Dedifferentiated amniotic fluid mesenchymal stem cell (primary cell): ENCODE results near the gene AMOTL1.

Experiments used
- DNase-seq: peaks from one replicate; pipeline ENCODE4 v3.0.0-alpha.2; 2016; ENCODE audit errors: extremely low spot score

Gene AMOTL1

GRCh38 chr11:94767701-94768601 is at the start of gene AMOTL1:
Gene AMOTL1, plus strand, starts transcription at chr11:94768356. Its CDS starts 156 bp downstream, at chr11:94768512.
- DNase-seq = peak; percentile 78

GRCh38 chr11:94719876-94720275 is 48.3 kb upstream of the AMOTL1 start:
- no peak for DNase-seq

GRCh38 chr11:94721565-94722292 is 46.4 kb upstream of the AMOTL1 start:
- DNase-seq = no peak

DNA sequence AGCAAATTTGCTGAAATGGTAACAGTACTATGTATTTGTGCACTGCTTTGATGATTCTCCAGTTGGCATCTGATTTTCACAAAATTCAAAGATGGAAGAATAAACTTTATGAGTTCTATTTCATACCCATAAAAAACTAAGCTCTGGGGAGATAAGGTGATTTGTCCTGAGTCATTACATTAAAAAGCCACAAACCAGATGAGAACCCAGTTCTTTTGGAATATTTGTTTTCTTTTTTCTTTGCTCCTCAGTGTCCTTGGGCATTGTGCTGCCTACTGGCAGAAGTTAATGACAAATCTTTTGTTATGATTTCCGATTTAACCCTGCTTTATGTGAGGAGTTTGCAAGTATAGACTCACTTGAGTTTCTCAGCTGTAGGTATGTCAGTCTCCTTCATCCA is 45.4 kb upstream of the AMOTL1 start:
- no peak for DNase-seq

DNA sequence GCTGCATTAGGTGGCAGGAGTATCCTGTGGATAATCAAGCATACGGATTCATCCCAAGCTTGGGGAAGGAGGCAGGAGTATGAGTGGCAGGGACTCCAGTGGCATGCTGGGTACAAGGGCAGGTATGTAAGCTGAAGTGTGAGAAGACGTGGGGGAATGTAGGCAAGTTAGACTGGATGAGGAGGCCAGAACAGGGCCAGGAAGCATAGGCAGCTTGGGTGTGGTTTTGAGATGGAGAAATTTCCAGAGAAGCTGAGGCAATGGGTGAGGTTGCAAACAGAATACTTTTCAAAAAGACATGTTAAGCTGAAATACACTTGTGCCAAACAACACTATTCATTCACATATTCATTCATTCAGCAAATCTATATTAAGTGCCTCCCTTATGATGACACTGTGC is 43.1 kb upstream of the AMOTL1 start:
- DNase-seq = no peak

GRCh38 chr11:94727819-94728218 is 40.3 kb upstream of the AMOTL1 start:
- DNase-seq = no peak

DNA sequence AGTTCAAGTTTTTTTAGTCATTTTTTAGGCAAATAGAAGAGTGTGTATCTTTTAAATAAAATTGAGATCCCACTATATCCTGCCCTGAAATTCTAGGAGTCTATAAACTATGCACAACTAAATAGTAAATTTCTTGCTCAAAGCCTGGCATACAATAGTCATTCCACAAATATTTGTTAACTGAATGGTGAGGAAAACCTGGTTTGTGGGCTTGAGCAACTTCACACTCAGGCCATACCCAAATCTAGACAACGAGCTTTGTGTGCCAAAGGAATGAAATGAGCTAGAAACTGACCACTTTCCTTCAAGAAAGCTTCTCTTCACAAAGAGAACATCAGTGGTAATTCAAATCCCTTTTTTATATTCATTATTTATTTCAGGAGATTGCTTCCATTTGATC is 39.6 kb upstream of the AMOTL1 start:
- no peak for DNase-seq

DNA sequence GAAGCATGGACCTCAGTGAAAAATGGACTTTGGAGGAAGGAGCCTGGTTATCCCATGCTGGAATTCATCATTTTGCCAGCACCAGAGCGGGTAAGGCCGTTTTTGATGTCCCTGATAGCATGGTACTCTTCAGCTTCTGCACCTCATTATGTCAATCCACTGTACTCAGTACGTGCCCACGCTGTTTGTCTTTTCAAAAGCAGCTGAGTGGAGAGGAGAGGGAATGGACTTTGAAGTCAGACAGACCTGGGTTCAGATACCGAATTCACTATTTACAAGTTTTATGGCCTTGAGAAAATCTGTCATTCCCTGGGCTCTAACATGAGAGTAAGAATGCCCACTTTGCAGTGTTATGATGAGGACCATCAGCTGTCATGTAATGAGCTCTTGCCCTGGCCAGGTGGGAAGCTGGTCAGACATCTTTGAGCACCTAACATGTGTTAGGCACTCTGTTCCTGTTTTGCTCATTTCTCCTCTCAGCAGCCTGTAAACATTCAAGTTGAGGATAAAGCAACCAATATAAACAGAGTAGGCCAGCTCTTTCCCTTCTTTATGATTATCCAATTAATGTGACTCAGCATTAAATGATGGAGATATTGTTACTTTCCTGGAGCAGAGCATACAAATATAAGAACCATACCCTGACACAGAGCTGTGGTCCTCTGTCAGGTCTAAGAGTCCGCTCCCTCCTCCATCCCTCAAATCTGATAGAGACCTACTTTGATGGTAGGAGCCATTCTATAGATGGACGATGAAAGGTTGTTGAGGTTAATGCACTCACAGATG is 39.0 kb upstream of the AMOTL1 start:
- DNase-seq = no peak

GRCh38 chr11:94730153-94730552 is 38.0 kb upstream of the AMOTL1 start:
- DNase-seq = no peak

DNA sequence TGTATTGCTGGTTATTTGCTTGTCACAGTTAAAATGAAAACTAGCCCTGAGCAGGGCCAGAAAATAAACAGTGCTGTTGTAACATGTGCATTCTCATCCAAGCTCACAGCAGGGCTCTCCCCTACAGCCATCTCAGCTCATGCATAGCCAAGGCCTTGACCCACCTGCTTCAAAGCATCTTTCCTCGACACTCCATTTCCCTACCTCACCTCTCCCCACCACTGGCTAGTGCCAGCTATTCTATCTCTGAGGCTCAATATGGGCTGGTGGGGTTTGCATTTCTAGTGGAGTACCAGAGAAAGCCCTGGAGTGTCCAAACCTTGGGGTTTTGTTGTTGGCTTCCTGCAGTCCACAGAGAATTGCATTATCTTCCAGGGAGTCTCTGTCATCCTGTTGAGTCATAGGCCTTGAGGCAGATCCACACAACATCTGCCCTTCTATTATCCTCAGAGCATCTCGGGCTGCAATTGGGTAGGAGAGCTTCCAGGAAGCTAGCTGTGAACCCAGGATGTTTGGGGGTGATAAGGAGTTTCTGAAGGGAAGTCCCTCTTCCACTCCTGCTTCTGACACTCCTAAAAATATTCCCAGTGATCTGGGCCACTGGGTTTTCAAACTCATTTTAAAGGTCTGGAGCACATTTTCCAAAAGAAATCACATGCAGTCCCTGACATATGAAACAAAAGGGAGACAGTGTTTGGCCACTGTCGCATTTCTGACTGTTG is 36.1 kb upstream of the AMOTL1 start:
- DNase-seq = peak; percentile 62

- DNase-seq = peak; percentile 30
Measured at GRCh38 chr11:94732617-94733281, 35.4 kb upstream of the AMOTL1 start.

DNA sequence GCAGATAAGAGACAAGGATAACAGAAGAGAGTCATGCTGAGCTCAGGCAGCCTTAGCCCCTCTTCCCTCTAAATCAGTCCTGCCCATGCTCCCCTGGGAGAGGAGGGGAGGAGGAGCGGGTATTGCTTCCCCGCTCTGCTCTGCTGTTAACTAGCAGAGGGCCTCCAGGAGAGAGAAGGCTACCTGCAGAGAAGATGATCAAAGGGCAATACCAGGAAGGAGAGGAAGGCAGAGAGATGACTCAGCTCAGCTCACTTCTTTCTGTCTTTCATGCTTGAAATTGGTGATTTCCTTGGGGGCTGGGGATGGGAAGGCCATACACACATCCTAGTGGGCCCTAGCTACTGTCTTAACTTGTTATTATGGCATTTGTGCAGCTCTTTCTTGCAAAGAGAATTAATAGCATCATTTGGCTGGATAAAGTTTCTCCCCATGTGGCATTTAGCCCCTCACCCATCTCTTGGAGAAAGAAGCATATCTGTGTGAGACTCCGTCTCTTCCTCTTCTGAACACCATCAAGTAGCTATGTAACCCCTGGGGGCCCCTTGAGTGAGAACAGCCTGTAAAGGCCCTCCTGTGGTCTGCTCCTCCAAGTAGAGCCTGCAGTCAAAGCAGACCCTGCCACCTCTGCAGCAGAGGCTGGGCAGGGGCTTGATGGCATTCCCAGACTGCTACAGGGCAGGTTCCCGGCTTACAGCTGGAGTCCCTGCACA is 33.4 kb upstream of the AMOTL1 start:
- DNase-seq = no peak

- no peak for DNase-seq
Measured at GRCh38 chr11:94735907-94736306, 32.2 kb upstream of the AMOTL1 start.

GRCh38 chr11:94737171-94737611 is 31.0 kb upstream of the AMOTL1 start:
- DNase-seq = no peak

- DNase-seq = no peak
Measured at GRCh38 chr11:94738746-94739145, 29.4 kb upstream of the AMOTL1 start.

GRCh38 chr11:94739331-94739730 is 28.8 kb upstream of the AMOTL1 start:
- DNase-seq = no peak

DNA sequence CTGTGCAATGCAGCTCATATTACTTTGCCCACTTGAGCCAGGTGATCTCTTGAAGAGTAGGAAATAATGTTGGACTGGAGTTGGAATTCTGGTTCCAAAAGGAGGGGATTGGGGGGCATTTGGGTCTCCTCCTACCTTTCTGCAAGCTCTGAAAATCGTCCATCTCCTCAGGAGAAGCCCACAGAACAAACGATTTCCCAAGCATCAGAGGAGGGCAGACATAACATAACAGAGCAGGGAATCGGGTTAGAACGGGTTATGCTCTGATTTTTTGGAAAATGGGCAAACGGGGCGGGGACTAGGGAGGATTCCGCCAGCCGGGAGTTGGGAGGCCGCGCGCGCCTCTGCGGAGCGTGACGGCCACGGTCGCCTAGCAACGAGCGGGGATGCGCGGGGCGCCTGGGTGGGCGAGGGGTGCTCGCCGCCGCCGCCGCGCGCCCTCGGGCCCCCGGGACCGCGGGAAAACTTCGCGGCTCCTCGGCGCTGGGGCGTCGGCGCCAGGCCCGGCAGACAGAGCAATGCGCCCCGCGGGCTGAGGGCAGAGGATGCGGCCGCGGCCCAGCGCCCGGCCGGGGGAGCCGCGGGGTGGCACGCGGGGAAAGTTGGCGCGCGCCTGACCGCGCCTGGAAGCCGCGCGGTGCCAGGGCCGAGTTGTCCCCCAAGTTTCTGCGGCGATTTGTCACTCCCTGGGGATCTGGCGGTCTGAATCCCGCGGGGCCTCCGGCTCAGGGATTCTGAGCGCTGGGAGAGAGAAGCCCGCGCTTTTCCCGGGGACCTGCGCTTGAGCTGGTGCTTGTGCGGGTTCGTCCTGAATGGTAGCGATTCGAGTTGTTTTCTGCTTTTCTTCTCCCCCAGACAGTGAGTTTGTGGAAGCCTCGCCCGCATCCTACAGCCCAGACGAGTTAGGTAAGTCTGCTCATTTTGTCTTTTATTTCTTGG is 27.8 kb upstream of the AMOTL1 start:
- DNase-seq = no peak

- DNase-seq = peak; percentile 55
Measured at GRCh38 chr11:94741022-94741679, 27.0 kb upstream of the AMOTL1 start.

- DNase-seq = no peak
Measured at GRCh38 chr11:94742665-94743064, 25.5 kb upstream of the AMOTL1 start.
